ENCODE results near the gene NID1.

GRCh38 chr1:236009191-236009590, 55.7 kb downstream of the NID1 start:
- no peak for TF ChIP-seq CTCF (IDR thresholded peaks at IDR 0.05; ENCODE audit: poor library complexity, severe bottlenecking)
- no peak for TF ChIP-seq REST (IDR thresholded peaks at IDR 0.05; ENCODE audit: borderline replicate concordance)
- no peak for TF ChIP-seq EP300 (conservative IDR thresholded peaks at IDR 0.05; ENCODE audit: poor library complexity, severe bottlenecking)
- TF ChIP-seq MXI1 (conservative IDR thresholded peaks at IDR 0.05; ENCODE audit: poor library complexity, severe bottlenecking) = no peak
- TF ChIP-seq POLR2AphosphoS5 (IDR thresholded peaks at IDR 0.05) = no peak
- no peak for TF ChIP-seq RAD21 (conservative IDR thresholded peaks at IDR 0.05)
- TF ChIP-seq EZH2 (IDR thresholded peaks at IDR 0.05; ENCODE audit: borderline replicate concordance, insufficient read depth, low read length, poor library complexity, severe bottlenecking) = no peak
